ENCODE results near the gene VEGFB. TPM values are rescaled to one million over a fixed set of nuclear protein-coding genes. Genes with fewer than 3 reads are reported as not detected.

The VEGFB gene
- total RNA-seq, 1 donor from 2014 or later, result 2.3 TPM

DNA sequence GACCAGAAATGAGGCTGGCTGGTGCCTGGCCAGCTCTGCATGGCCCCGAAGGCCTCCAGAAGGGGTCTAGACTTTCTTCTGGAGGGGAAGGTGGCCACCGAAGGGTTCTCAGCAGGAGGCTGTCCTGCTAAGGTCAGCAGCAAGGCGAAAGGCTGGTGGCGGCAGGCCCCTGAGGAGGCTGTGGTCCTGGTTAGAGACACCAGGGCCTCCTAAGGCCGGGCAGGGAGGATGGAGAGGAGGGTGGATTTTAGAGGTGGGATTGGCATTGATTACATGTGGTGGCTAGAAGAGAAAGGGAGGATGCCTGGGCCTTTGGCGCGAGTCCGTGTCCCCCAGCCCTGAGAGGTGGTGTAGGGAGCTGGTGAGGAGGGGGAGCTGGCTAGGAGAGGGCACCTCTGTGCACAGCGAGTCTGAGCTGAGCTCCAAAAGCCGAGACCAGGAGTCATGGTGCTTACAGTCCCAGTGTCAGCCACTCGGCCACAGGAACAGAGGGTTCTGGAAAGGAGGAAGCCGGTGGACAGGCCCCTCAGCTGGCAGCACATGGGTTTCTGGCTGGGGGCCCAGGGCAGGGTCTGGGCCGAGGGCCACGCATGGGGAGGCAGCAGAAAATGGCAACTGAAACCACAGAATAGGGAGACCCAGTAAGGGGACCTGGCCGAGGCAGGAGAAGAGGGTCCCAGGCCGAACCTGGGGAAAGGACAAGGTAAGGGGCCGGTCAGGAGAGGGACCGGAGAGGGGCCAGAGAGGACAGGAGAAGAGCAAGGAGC is 25.4 kb upstream of the VEGFB start:
- peaks cover 20% of the 10 kb centered on the region for H4K20me1 ChIP-seq (ENCODE audit: low read depth)
- H3K27ac ChIP-seq, result no peak overlapping the region
- Mint-ChIP-seq H3K4me1 (peaks cover 10% of the 10 kb centered on the region), H3K27me3 (ENCODE audit: insufficient read depth, low read depth) (peaks cover 8% of the 10 kb centered on the region), H3K36me3 (peaks cover 9% of the 10 kb centered on the region), H3K27ac (peak overlapping the region; percentile 63), H3K4me3 (peak overlapping the region; percentile 33), H3K9me3 (no peaks in the 10 kb centered on the region)
- no peaks in the 10 kb centered on the region for H3K27me3 ChIP-seq
- H2AFZ ChIP-seq (replicated peaks), result no peak overlapping the region
- H3K4me2 ChIP-seq, result no peak overlapping the region
- peak overlapping the region; percentile 20 for H3K9ac ChIP-seq
- H3K9me3 ChIP-seq (ENCODE audit: low read depth), result no peaks in the 10 kb centered on the region
- no peaks in the 10 kb centered on the region for H3K36me3 ChIP-seq
- no peaks in the 10 kb centered on the region for H3K79me2 ChIP-seq (ENCODE audit: low read depth)
- no peak overlapping the region for H3K4me3 ChIP-seq
- DNase-seq (ENCODE audit: low spot score), result peak; percentile 1
- H3F3A ChIP-seq (ENCODE audit: low read depth), result peaks cover 13% of the 10 kb centered on the region
- no peaks in the 10 kb centered on the region for H3K4me1 ChIP-seq
- no peak for TF ChIP-seq CTCF (IDR thresholded peaks at IDR 0.05)
- TF ChIP-seq EZH2 (IDR thresholded peaks at IDR 0.05), result no peak
- TF ChIP-seq EZH2phosphoT487 (IDR thresholded peaks at IDR 0.05), result no peak

DNA sequence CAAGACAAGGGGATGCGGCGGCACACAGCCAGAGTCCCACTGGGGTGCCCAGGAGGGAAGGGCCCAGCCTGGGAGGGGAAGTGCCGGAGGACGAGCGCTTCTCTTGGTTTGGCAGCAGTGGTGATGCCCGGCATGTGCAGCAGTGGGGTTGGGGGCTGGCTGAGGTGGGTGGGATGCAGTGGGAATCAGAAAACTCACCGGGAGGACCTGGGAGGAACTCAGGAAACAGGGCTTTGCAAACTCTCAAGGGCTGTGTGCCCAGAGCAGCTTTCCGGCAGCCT is 24.9 kb upstream of the VEGFB start:
- Histone ChIP-seq H3K27me3 (no peaks in the 10 kb centered on the region), H3K79me2 (ENCODE audit: low read depth) (no peaks in the 10 kb centered on the region), H3K4me3 (no peak overlapping the region), H3K4me2 (no peak overlapping the region), H2AFZ (replicated peaks) (no peak overlapping the region), H3K4me1 (no peaks in the 10 kb centered on the region), H3F3A (ENCODE audit: low read depth) (peaks cover 8% of the 10 kb centered on the region), H3K27ac (no peak overlapping the region), H3K36me3 (no peaks in the 10 kb centered on the region), H3K9me3 (ENCODE audit: low read depth) (no peaks in the 10 kb centered on the region), H4K20me1 (ENCODE audit: low read depth) (peaks cover 15% of the 10 kb centered on the region), H3K9ac (peak overlapping the region; percentile 20)
- H3K27me3 Mint-ChIP-seq (ENCODE audit: insufficient read depth, low read depth), result peaks cover 8% of the 10 kb centered on the region
- H3K9me3 Mint-ChIP-seq, result no peaks in the 10 kb centered on the region
- no peak overlapping the region for H3K27ac Mint-ChIP-seq
- TF ChIP-seq EZH2phosphoT487 (IDR thresholded peaks at IDR 0.05) (no peak), EZH2 (IDR thresholded peaks at IDR 0.05) (no peak), CTCF (IDR thresholded peaks at IDR 0.05) (no peak)
- no peak overlapping the region for H3K4me3 Mint-ChIP-seq
- H3K4me1 Mint-ChIP-seq, result peaks cover 7% of the 10 kb centered on the region
- DNase-seq (ENCODE audit: low spot score), result peak; percentile 0
- H3K36me3 Mint-ChIP-seq, result peaks cover 5% of the 10 kb centered on the region

DNA sequence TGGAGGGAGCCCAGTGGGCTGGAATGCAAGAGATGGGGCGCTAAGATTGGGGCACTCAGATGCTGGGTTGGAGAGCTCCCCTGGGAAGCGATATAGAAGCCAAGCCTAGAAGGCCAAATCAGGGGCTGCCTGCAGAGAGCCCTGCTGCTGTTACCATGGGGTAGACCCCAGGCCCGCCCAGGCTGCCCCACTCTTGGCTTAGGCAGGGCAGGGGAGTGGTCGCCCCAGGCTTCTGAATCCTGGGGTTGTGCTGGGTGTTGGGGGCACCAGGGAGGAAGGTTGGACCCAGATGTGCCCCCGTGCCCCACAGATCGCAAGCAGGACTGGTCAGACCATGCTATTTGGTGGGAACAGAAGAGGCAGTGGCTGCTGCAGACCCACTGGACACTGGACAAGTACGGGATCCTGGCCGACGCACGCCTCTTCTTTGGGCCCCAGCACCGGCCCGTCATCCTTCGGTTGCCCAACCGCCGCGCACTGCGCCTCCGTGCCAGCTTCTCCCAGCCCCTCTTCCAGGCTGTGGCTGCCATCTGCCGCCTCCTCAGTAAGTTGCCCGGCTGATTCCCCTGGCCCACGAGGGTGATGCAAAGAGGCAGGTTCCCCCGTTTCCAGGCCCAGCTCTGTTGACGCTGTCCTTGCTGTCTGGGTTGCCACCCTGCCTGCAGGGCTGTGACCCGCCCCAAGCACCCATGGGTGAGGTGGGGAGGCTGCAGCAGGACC is 23.9 kb upstream of the VEGFB start:
- peak overlapping the region; percentile 58 for H3K27ac Mint-ChIP-seq

More for the DNA sequence above, 23.9 kb upstream of the VEGFB start:
- Histone ChIP-seq H3F3A (ENCODE audit: low read depth) (peaks cover 6% of the 10 kb centered on the region), H3K9me3 (ENCODE audit: low read depth) (no peaks in the 10 kb centered on the region), H3K4me3 (no peak overlapping the region), H3K4me2 (no peak overlapping the region), H3K9ac (no peak overlapping the region), H3K4me1 (no peaks in the 10 kb centered on the region), H3K79me2 (ENCODE audit: low read depth) (no peaks in the 10 kb centered on the region), H3K27me3 (no peaks in the 10 kb centered on the region), H4K20me1 (ENCODE audit: low read depth) (peaks cover 7% of the 10 kb centered on the region), H2AFZ (replicated peaks) (no peak overlapping the region), H3K27ac (no peak overlapping the region), H3K36me3 (no peaks in the 10 kb centered on the region)
- peak; percentile 1 for DNase-seq (ENCODE audit: low spot score)
- H3K9me3 Mint-ChIP-seq, result no peaks in the 10 kb centered on the region
- no peak overlapping the region for H3K4me3 Mint-ChIP-seq
- peaks cover 5% of the 10 kb centered on the region for H3K4me1 Mint-ChIP-seq
- H3K36me3 Mint-ChIP-seq, result peaks cover 6% of the 10 kb centered on the region
- H3K27me3 Mint-ChIP-seq (ENCODE audit: insufficient read depth, low read depth), result peaks cover 8% of the 10 kb centered on the region
- TF ChIP-seq EZH2phosphoT487 (IDR thresholded peaks at IDR 0.05), result no peak
- TF ChIP-seq EZH2 (IDR thresholded peaks at IDR 0.05), result no peak
- TF ChIP-seq CTCF (IDR thresholded peaks at IDR 0.05), result no peak
